ENCODE measurements around the gene PSMB4. TPM values are rescaled to one million over a fixed set of nuclear protein-coding genes. Genes with fewer than 3 reads are reported as not detected.

PSMB4 gene
- total and polyA plus RNA-seq, 2 experiments from 2014 or later: 348 to 417 TPM

GRCh38 chr1:151447696-151448095, 48.3 kb downstream of the PSMB4 start:
- Histone ChIP-seq H4K20me1 (replicated peaks; ENCODE audit: insufficient read depth) (peaks cover 50% of the 10 kb centered on the region), H3K4me3 (no peak overlapping the region), H3K4me2 (no peak overlapping the region), H2AFZ (no peak overlapping the region), H3K9me2 (ENCODE audit: insufficient read depth) (no peaks in the 10 kb centered on the region), H3K27ac (ENCODE audit: low read depth) (peak overlapping the region; percentile 60; the same call in 1 of the 2 replicates), H3K79me2 (replicated peaks; ENCODE audit: insufficient read depth) (peaks cover 100% of the 10 kb centered on the region), H3K4me1 (ENCODE audit: insufficient read depth) (no peaks in the 10 kb centered on the region; the same call in 1 of the 2 replicates), H3K36me3 (ENCODE audit: insufficient read depth) (no peaks in the 10 kb centered on the region), H3K27me3 (ENCODE audit: insufficient read depth) (no peaks in the 10 kb centered on the region), H3F3A (replicated peaks; ENCODE audit: low read depth) (no peaks in the 10 kb centered on the region)
- no peak for DNase-seq (ENCODE audit: low spot score)
- H3K27me3 Mint-ChIP-seq (ENCODE audit: insufficient read depth, low read depth, poor library complexity): peaks cover 4% of the 10 kb centered on the region
- H3K4me3 Mint-ChIP-seq: no peak overlapping the region
- H3K36me3 Mint-ChIP-seq (ENCODE audit: low read depth): no peaks in the 10 kb centered on the region
- peaks cover 8% of the 10 kb centered on the region; the same call in 2 of the 3 replicates for H3K4me1 Mint-ChIP-seq
- TF ChIP-seq ETS1 (IDR thresholded peaks at IDR 0.05) (no peak), POLR2AphosphoS5 (IDR thresholded peaks at IDR 0.05; ENCODE audit: low read depth) (no peak)
- no peak for ATAC-seq
- no peak overlapping the region for H3K27ac Mint-ChIP-seq
- H3K9me3 Mint-ChIP-seq: no peaks in the 10 kb centered on the region

Small RNA genes within 50 kb of the gene (small RNA-seq; reads per million reads assigned to genes)
- gene RNY4P25 (ENCODE audit: low replicate concordance): 0.30 reads per million, percentile 12 among the genes with 10 or more reads in this experiment

Other genes with a start within 250 kb of the PSMB4 start
- gene TNFAIP8L2, start 242.9 kb upstream of the PSMB4 start, total RNA-seq (2014; rRNA removed; shearing (Covaris generic)): not detected in 2 replicates
- 0.40 and 0.49 TPM in 2 replicates for gene TNFAIP8L2, start 242.9 kb upstream of the PSMB4 start, polyA plus RNA-seq (2016; fragmentation: Nextera tagmentation; extraction: Ambion mirVana)
- gene LYSMD1, start 233.7 kb upstream of the PSMB4 start, total RNA-seq (2014; rRNA removed; shearing (Covaris generic)): 5.7 and 6.4 TPM in 2 replicates
- gene LYSMD1, start 233.7 kb upstream of the PSMB4 start, polyA plus RNA-seq (2016; fragmentation: Nextera tagmentation; extraction: Ambion mirVana): 3.6 and 4.0 TPM in 2 replicates
- 26.3 and 27.1 TPM in 2 replicates for gene SCNM1, start 233.4 kb upstream of the PSMB4 start, total RNA-seq (2014; rRNA removed; shearing (Covaris generic))
- 88.9 and 92.3 TPM in 2 replicates for gene SCNM1, start 233.4 kb upstream of the PSMB4 start, polyA plus RNA-seq (2016; fragmentation: Nextera tagmentation; extraction: Ambion mirVana)
- gene TMOD4, start 223.6 kb upstream of the PSMB4 start, total RNA-seq (2014; rRNA removed; shearing (Covaris generic)): 1.3 TPM in 1 of 2 replicates, not detected in the other
- gene TMOD4, start 223.6 kb upstream of the PSMB4 start, polyA plus RNA-seq (2016; fragmentation: Nextera tagmentation; extraction: Ambion mirVana): not detected in 2 replicates
- gene VPS72, start 209.4 kb upstream of the PSMB4 start, total RNA-seq (2014; rRNA removed; shearing (Covaris generic)): 60.2 and 64.0 TPM in 2 replicates
- gene VPS72, start 209.4 kb upstream of the PSMB4 start, polyA plus RNA-seq (2016; fragmentation: Nextera tagmentation; extraction: Ambion mirVana): 90.3 and 95.3 TPM in 2 replicates
- gene PIP5K1A, start 201.0 kb upstream of the PSMB4 start, total RNA-seq (2014; rRNA removed; shearing (Covaris generic)): 61.4 and 63.3 TPM in 2 replicates
- 23.2 and 31.4 TPM in 2 replicates for gene PIP5K1A, start 201.0 kb upstream of the PSMB4 start, polyA plus RNA-seq (2016; fragmentation: Nextera tagmentation; extraction: Ambion mirVana)
- gene PSMD4, start 144.8 kb upstream of the PSMB4 start, total RNA-seq (2014; rRNA removed; shearing (Covaris generic)): 165 and 171 TPM in 2 replicates
- 235 and 263 TPM in 2 replicates for gene PSMD4, start 144.8 kb upstream of the PSMB4 start, polyA plus RNA-seq (2016; fragmentation: Nextera tagmentation; extraction: Ambion mirVana)
- gene ZNF687, start 117.3 kb upstream of the PSMB4 start, total RNA-seq (2014; rRNA removed; shearing (Covaris generic)): 63.1 and 63.9 TPM in 2 replicates
- 7.7 and 8.2 TPM in 2 replicates for gene ZNF687, start 117.3 kb upstream of the PSMB4 start, polyA plus RNA-seq (2016; fragmentation: Nextera tagmentation; extraction: Ambion mirVana)
- gene PI4KB, start 72.2 kb upstream of the PSMB4 start, total RNA-seq (2014; rRNA removed; shearing (Covaris generic)): 19.1 and 25.5 TPM in 2 replicates
- gene PI4KB, start 72.2 kb upstream of the PSMB4 start, polyA plus RNA-seq (2016; fragmentation: Nextera tagmentation; extraction: Ambion mirVana): 12.3 and 15.3 TPM in 2 replicates
- 44.5 and 48.5 TPM in 2 replicates for gene RFX5, start 52.3 kb upstream of the PSMB4 start, total RNA-seq (2014; rRNA removed; shearing (Covaris generic))
- gene RFX5, start 52.3 kb upstream of the PSMB4 start, polyA plus RNA-seq (2016; fragmentation: Nextera tagmentation; extraction: Ambion mirVana): 13.0 and 13.3 TPM in 2 replicates
- 13.4 and 14.5 TPM in 2 replicates for gene SELENBP1, start 26.9 kb upstream of the PSMB4 start, total RNA-seq (2014; rRNA removed; shearing (Covaris generic))
- 10.7 and 12.3 TPM in 2 replicates for gene SELENBP1, start 26.9 kb upstream of the PSMB4 start, polyA plus RNA-seq (2016; fragmentation: Nextera tagmentation; extraction: Ambion mirVana)
- gene POGZ, start 59.9 kb downstream of the PSMB4 start, total RNA-seq (2014; rRNA removed; shearing (Covaris generic)): 65.1 and 72.5 TPM in 2 replicates
- gene POGZ, start 59.9 kb downstream of the PSMB4 start, polyA plus RNA-seq (2016; fragmentation: Nextera tagmentation; extraction: Ambion mirVana): 34.7 and 47.0 TPM in 2 replicates
- gene CGN, start 111.8 kb downstream of the PSMB4 start, total RNA-seq (2014; rRNA removed; shearing (Covaris generic)): 37.0 and 46.1 TPM in 2 replicates
- gene CGN, start 111.8 kb downstream of the PSMB4 start, polyA plus RNA-seq (2016; fragmentation: Nextera tagmentation; extraction: Ambion mirVana): 11.8 and 13.9 TPM in 2 replicates
- gene TUFT1, start 140.7 kb downstream of the PSMB4 start, total RNA-seq (2014; rRNA removed; shearing (Covaris generic)): 10.4 and 11.9 TPM in 2 replicates
- 5.6 and 6.0 TPM in 2 replicates for gene TUFT1, start 140.7 kb downstream of the PSMB4 start, polyA plus RNA-seq (2016; fragmentation: Nextera tagmentation; extraction: Ambion mirVana)
- gene SNX27, start 212.5 kb downstream of the PSMB4 start, total RNA-seq (2014; rRNA removed; shearing (Covaris generic)): 58.6 and 59.7 TPM in 2 replicates
- 34.0 and 40.6 TPM in 2 replicates for gene SNX27, start 212.5 kb downstream of the PSMB4 start, polyA plus RNA-seq (2016; fragmentation: Nextera tagmentation; extraction: Ambion mirVana)

Measured in GM23338 (cell line).